Parathyroid adenoma (tissue), 2 donors: Measurements from ENCODE around the gene KRTAP5-5.

Experiments
- H2AFZ ChIP-seq: fragments of 300-600 bp; sonication (generic); one replicate; pipeline ENCODE4 v1.7.0; 2017; ENCODE audit warnings: antibody characterized with exemption, mild to moderate bottlenecking
- H3K27ac ChIP-seq: fragments of 300-600 bp; sonication (generic); one replicate; pipeline ENCODE4 v1.7.0; 2017
- H3K27me3 ChIP-seq: fragments of 300-600 bp; sonication (generic); one replicate; pipeline ENCODE4 v1.7.0; 2017; ENCODE audit warnings: low read length; ENCODE audit not compliant: control insufficient read depth, insufficient read depth
- H3K36me3 ChIP-seq: fragments of 300-600 bp; sonication (generic); one replicate; pipeline ENCODE4 v1.7.0; 2017; ENCODE audit warnings: low read length; ENCODE audit not compliant: control insufficient read depth, insufficient read depth
- H3K4me1 ChIP-seq: fragments of 300-600 bp; sonication (generic); one replicate; pipeline ENCODE4 v1.7.0; 2017; ENCODE audit warnings: control low read depth
- H3K4me2 ChIP-seq: fragments of 300-600 bp; sonication (generic); one replicate; pipeline ENCODE4 v1.7.0; 2017; ENCODE audit warnings: low read length
- H3K4me3 ChIP-seq: fragments of 300-600 bp; sonication (generic); one replicate; pipeline ENCODE4 v1.7.0; 2017; ENCODE audit warnings: low read depth, low read length
- H3K79me2 ChIP-seq: fragments of 300-600 bp; sonication (generic); one replicate; pipeline ENCODE4 v1.7.0; 2017; ENCODE audit warnings: control low read depth
- H3K9ac ChIP-seq: fragments of 300-600 bp; sonication (generic); one replicate; pipeline ENCODE4 v1.7.0; 2017; ENCODE audit warnings: mild to moderate bottlenecking
- H3K9me3 ChIP-seq: fragments of 300-600 bp; sonication (generic); one replicate; pipeline ENCODE4 v1.7.0; 2017; ENCODE audit warnings: low read length; ENCODE audit not compliant: control insufficient read depth
- CTCF ChIP-seq: fragments of 300-600 bp; sonication (generic); IDR thresholded peaks from one replicate; pipeline ENCODE4 v1.7.0; 2017; ENCODE audit warnings: antibody characterized with exemption, mild to moderate bottlenecking
- donor health status: primary hyperparathyroidism.

Gene KRTAP5-5

GRCh38 chr11:1673446-1674172, 44.0 kb downstream of the KRTAP5-5 start:
- Histone ChIP-seq H2AFZ (no peak overlapping the region), H3K27me3 (no peaks in the 10 kb centered on the region), H3K4me3 (no peak overlapping the region), H3K9me3 (no peaks in the 10 kb centered on the region), H3K4me2 (no peak overlapping the region), H3K36me3 (no peaks in the 10 kb centered on the region), H3K27ac (no peak overlapping the region), H3K9ac (no peak overlapping the region), H3K4me1 (no peaks in the 10 kb centered on the region), H3K79me2 (no peaks in the 10 kb centered on the region)
- TF ChIP-seq CTCF, result no peak

GRCh38 chr11:1674173-1675131, 44.9 kb downstream of the KRTAP5-5 start:
- Histone ChIP-seq H3K27me3 (no peaks in the 10 kb centered on the region), H3K9ac (no peak overlapping the region), H3K4me3 (no peak overlapping the region), H3K9me3 (no peaks in the 10 kb centered on the region), H3K79me2 (no peaks in the 10 kb centered on the region), H3K4me1 (no peaks in the 10 kb centered on the region), H3K4me2 (no peak overlapping the region), H2AFZ (no peak overlapping the region), H3K36me3 (no peaks in the 10 kb centered on the region), H3K27ac (no peak overlapping the region)
- no peak for TF ChIP-seq CTCF

- H3K27ac ChIP-seq, result no peak overlapping the region
- H3K36me3 ChIP-seq, result no peaks in the 10 kb centered on the region
- H3K9me3 ChIP-seq, result no peaks in the 10 kb centered on the region
- no peaks in the 10 kb centered on the region for H3K27me3 ChIP-seq
- no peak for TF ChIP-seq CTCF
- H3K79me2 ChIP-seq, result no peaks in the 10 kb centered on the region
- H3K4me2 ChIP-seq, result no peak overlapping the region
- H3K4me3 ChIP-seq, result no peak overlapping the region
- H3K4me1 ChIP-seq, result no peaks in the 10 kb centered on the region
- H3K9ac ChIP-seq, result no peak overlapping the region
- H2AFZ ChIP-seq, result no peak overlapping the region
Observed at GRCh38 chr11:1675536-1676228, 46.1 kb downstream of the KRTAP5-5 start.

GRCh38 chr11:1676229-1676740, 46.7 kb downstream of the KRTAP5-5 start:
- Histone ChIP-seq H3K79me2 (no peaks in the 10 kb centered on the region), H3K36me3 (no peaks in the 10 kb centered on the region), H3K27ac (no peak overlapping the region), H3K9me3 (no peaks in the 10 kb centered on the region), H3K27me3 (no peaks in the 10 kb centered on the region), H3K4me1 (no peaks in the 10 kb centered on the region), H3K4me2 (no peak overlapping the region), H2AFZ (no peak overlapping the region), H3K4me3 (no peak overlapping the region), H3K9ac (no peak overlapping the region)
- no peak for TF ChIP-seq CTCF
